Measurements from ENCODE around the gene CCK. TPM values are rescaled to one million over a fixed set of nuclear protein-coding genes. Genes with fewer than 3 reads are reported as not detected.

Gene CCK
- total RNA-seq, 4 donors from 2014 or later = 1.6 TPM; not detected in 3

DNA sequence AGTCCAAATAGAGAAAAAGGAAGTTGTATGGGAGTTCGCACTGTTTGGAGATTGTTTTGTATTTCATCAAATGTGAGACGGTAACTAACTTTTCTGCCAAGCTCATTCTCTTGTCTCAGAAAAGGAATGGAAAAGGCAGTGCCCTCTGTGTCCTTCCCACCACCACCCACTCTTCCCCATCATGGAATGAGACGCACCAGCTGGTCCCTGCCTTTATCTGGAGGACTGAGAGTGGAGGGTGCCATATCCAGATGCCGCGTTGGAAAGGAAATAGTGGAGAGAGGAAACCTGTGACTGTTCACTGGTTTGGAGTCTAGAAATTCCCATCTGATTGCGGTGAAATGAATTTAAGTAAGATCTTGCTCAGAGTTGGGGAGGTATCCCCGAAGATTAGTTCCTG lies 3.7 kb upstream of the CCK start:
- DNase-seq (ENCODE audit: low spot score) = no peak
- no peak for ATAC-seq (ENCODE audit: low FRiP score)
- TF ChIP-seq, protein P1, sequence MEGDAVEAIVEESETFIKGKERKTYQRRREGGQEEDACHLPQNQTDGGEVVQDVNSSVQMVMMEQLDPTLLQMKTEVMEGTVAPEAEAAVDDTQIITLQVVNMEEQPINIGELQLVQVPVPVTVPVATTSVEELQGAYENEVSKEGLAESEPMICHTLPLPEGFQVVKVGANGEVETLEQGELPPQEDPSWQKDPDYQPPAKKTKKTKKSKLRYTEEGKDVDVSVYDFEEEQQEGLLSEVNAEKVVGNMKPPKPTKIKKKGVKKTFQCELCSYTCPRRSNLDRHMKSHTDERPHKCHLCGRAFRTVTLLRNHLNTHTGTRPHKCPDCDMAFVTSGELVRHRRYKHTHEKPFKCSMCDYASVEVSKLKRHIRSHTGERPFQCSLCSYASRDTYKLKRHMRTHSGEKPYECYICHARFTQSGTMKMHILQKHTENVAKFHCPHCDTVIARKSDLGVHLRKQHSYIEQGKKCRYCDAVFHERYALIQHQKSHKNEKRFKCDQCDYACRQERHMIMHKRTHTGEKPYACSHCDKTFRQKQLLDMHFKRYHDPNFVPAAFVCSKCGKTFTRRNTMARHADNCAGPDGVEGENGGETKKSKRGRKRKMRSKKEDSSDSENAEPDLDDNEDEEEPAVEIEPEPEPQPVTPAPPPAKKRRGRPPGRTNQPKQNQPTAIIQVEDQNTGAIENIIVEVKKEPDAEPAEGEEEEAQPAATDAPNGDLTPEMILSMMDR (IDR thresholded peaks at IDR 0.05) = no peak

DNA sequence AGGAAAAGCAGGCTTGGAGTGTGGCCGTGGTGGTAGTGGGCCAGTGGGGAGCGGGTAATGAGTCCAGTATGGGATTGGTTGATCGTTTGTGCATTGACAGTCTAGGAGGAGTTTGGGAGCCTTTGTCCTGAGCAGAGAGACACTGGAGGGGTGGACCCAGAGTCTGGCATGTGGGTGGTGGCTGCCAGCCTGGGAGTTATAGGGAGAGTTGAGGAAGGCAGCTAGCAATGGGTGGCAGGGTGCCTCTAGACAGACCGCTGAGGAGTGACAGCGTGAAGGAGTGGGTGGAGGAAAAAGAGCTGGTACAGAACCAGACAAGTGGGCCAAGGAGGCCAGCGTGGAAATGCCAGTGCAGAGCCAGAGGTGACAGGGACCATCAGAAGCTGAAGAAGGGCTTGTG lies 1.9 kb upstream of the CCK start:
- DNase-seq (ENCODE audit: low spot score) = no peak
- TF ChIP-seq, protein P1 (IDR thresholded peaks at IDR 0.05) = no peak

DNA sequence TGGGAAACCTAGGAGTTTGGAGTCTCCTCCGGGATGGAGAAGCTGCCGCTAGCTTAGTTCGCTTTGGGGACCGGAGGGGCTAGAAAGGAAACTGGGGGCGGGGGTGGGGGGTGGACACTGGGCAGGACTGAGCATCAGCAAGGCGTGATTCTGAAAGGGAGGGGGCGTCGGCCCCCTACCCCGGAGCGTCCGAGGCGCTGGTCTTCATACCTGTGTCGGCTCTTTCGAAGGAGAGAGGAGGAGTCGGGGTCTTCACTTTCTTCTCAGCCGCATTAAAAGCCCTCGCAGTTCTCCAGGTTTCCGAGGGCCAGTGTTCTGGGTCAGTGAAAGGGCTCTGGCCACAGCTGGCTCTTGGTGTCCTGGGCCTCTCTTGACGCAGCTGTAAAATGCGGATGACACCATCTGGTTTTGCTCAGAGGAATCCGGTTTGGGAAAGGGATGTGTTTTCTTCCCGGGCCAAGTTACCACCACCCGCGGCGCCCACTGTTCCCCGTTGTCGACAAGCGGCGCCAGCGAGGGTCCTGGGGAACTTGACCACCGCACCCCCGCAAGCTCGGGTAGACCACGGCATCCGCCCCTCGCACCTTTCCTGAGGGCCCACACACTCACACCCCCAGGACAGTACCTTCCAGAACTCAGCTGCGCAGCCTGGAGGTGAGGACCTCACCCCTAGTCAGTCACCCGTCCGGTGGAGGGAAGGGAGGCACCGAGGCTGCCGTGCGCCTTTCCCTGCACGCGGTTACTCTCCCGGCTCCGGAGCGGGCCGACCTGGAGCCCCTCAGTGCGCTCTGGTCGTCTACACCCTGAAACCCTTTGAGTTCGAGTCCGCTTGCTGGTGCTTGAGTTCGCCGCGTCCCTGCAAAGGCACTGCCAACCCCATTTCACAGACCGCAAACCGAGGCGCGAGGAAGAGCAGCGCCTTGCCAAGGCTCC lies 660 bp downstream of the CCK start:
- TF ChIP-seq, protein P1 (IDR thresholded peaks at IDR 0.05) = no peak
- ATAC-seq (ENCODE audit: low FRiP score) (no peak), DNase-seq (ENCODE audit: low spot score) (no peak)

More for the DNA sequence above, 1.9 kb upstream of the CCK start:
- ATAC-seq (ENCODE audit: low FRiP score) = no peak

DNA sequence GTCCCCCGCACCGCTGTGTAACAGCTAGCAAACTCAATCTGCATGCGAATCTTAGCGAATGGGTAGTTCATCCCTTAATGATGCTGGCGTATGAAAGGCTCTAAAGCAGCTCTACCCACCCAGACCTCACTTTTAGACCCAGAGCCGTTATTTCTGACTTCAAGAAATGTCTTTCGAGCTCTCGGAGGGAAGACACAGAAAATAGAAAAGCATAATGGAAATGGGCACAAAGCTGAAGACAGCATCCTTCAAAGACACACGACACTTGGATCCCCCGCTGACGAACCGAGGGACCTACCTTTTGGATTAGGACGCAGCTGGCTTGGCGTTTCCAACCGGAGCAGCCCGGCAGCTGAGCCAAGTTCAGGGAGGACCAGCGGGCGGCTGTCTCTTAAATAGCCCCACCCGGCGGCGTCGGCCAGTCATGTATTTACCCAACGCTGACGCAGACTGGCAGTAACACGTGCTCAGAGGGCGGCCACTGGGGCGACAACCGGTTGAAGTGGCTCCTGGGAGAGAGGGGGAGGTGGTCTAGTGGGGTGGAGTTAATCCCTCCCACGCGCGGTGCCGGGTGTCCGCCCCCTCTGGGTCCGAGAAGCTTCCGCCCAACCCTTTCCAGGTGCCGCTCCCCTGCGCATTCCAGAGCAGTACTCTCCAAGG lies 1.5 kb downstream of the CCK start:
- TF ChIP-seq, protein P1 (IDR thresholded peaks at IDR 0.05) = no peak
- ATAC-seq (ENCODE audit: low FRiP score) (peak; percentile 48), DNase-seq (ENCODE audit: low spot score) (peak; percentile 34)

DNA sequence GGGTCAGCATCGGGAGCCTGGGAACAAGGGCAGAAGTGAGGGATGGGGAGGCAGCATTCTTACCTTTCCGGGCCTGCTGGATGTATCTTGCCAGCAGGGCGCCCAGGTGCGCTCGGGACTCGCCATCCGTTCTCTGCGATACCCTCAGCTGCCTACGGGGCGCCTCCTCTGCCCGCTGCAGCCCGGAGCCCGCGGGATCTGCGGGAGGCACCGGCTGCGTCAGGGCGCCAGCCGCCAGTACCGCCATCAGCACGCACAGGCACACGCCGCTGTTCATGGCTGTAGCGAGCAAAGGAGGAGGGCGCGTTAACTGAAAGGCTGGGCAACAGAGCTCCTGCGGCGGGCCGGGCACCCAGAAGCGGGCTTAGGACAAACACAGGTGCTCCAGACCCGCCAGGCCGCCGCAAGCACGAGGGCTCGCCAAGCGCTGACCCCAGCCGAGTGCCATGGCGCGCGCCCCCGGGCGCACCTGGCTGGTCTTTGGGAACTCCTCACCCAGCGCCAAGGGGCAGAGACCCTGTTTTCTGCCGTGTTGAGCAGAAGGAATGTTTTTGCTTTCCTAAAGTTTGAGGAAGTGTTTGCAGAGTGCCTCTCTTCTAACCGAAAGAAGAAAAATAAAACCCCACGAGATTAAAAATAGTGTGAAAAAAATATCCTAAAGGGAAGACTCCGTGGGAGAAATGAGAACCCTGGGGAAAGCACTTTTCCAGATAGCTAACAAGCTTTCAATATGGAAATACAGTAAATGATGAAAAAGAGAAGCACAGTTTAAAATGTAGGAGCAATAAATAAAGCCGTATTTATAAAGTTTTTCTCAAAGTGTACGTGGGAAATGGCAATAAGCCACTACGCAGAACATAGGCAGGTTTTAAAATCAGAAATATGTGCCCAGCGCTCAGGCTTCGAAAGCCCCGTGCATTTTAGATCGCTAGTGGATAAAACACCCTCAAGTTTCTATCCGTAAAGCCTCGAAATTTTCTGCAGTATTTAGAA lies 2.3 kb downstream of the CCK start:
- ATAC-seq (ENCODE audit: low FRiP score) (no peak), DNase-seq (ENCODE audit: low spot score) (no peak)
- TF ChIP-seq, protein P1 (IDR thresholded peaks at IDR 0.05) = no peak

DNA sequence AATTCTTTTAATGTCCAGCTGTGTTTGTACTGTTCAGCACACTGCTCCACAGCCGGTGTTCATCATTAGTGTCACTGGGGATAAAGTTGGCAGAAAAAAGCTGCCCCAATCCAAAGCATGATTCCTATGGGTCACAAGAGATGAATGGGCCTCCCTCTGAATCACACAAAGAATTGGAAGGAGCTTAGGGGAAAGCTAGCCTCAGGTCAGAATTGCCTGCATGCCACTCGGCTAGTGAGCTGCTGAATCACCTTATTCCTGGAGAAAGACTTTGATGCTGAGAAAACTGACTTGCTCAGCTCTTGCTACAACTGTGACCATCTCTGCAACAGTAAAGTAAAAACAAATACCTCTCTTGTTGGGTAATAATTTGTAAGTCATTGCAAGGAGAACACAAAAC lies 3.5 kb downstream of the CCK start:
- TF ChIP-seq, protein P1 (IDR thresholded peaks at IDR 0.05) = no peak
- ATAC-seq (ENCODE audit: low FRiP score) (no peak), DNase-seq (ENCODE audit: low spot score) (no peak)
